ENCODE data around the gene PI4K2A. TPM values are rescaled to one million over a fixed set of nuclear protein-coding genes. Genes with fewer than 3 reads are reported as not detected.

PI4K2A gene
- total and polyA plus RNA-seq, 2 donors (not counting 3 experiments of a cell fraction or from before 2014, with no cell fraction given): 20.4 to 24.6 TPM

GRCh38 chr10:97607095-97607636 is 33.3 kb upstream of the PI4K2A start:
- DNase-seq (ENCODE audit: low read depth, low spot score) (no peak), FAIRE-seq (no peak)
- Histone ChIP-seq H3K9ac (replicated peaks; ENCODE audit: extremely low read depth, insufficient read depth, low read length) (no peak overlapping the region), H3K9me1 (replicated peaks; ENCODE audit: control insufficient read depth, extremely low read depth, insufficient read depth, low read length) (no peaks in the 10 kb centered on the region), H3K27ac (ENCODE audit: insufficient read depth, low read depth, low read length) (no peak overlapping the region), H3K27me3 (ENCODE audit: control insufficient read depth in 2 of 2, insufficient read depth in 2 of 2, low read length in 2 of 2) (no peaks in the 10 kb centered on the region), H3K4me2 (ENCODE audit: insufficient read depth, low read length) (no peak overlapping the region), H3K4me1 (ENCODE audit: control insufficient read depth, extremely low read depth, insufficient read depth, low read length) (no peaks in the 10 kb centered on the region), H3K36me3 (ENCODE audit: control insufficient read depth in 2 of 2, extremely low read depth in 1 of 2, insufficient read depth in 2 of 2, low read length in 2 of 2) (no peaks in the 10 kb centered on the region), H2AFZ (ENCODE audit: low read depth, low read length) (no peak overlapping the region), H3K9me3 (replicated peaks; ENCODE audit: control insufficient read depth, insufficient read depth, low read length) (no peaks in the 10 kb centered on the region), H4K20me1 (replicated peaks; ENCODE audit: control insufficient read depth, extremely low read depth, insufficient read depth, low read length) (no peaks in the 10 kb centered on the region), H3K4me3 (replicated peaks in 1 of 3; ENCODE audit: insufficient read depth in 1 of 3, low read depth in 1 of 3, low read length in 3 of 3) (no peak overlapping the region), H3K79me2 (ENCODE audit: control insufficient read depth, insufficient read depth, low read length) (no peaks in the 10 kb centered on the region)
- no peak for TF ChIP-seq MAX (IDR thresholded peaks at IDR 0.05; ENCODE audit: insufficient read depth, insufficient read length)
- TF ChIP-seq, protein P1, sequence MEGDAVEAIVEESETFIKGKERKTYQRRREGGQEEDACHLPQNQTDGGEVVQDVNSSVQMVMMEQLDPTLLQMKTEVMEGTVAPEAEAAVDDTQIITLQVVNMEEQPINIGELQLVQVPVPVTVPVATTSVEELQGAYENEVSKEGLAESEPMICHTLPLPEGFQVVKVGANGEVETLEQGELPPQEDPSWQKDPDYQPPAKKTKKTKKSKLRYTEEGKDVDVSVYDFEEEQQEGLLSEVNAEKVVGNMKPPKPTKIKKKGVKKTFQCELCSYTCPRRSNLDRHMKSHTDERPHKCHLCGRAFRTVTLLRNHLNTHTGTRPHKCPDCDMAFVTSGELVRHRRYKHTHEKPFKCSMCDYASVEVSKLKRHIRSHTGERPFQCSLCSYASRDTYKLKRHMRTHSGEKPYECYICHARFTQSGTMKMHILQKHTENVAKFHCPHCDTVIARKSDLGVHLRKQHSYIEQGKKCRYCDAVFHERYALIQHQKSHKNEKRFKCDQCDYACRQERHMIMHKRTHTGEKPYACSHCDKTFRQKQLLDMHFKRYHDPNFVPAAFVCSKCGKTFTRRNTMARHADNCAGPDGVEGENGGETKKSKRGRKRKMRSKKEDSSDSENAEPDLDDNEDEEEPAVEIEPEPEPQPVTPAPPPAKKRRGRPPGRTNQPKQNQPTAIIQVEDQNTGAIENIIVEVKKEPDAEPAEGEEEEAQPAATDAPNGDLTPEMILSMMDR (IDR thresholded peaks at IDR 0.05; ENCODE audit: extremely low read depth in 1 of 2, insufficient read depth in 1 of 2, low read depth in 1 of 2, low read length in 2 of 2): no peak
- no peak for TF ChIP-seq FOS (IDR thresholded peaks at IDR 0.05; ENCODE audit: borderline replicate concordance, insufficient read depth, low read length)
- TF ChIP-seq MYC (IDR thresholded peaks at IDR 0.05; ENCODE audit: low read depth, low read length): no peak
- TF ChIP-seq GATA2 (IDR thresholded peaks at IDR 0.05; ENCODE audit: insufficient read depth, insufficient read length, low read depth, low read length): no peak
- TF ChIP-seq POLR2AphosphoS5 (IDR thresholded peaks at IDR 0.05; ENCODE audit: insufficient read depth, low read depth, low read length): no peak
- no peak for TF ChIP-seq POLR2A (IDR thresholded peaks at IDR 0.05; ENCODE audit: low read depth, low read length)
- TF ChIP-seq EZH2 (IDR thresholded peaks at IDR 0.05; ENCODE audit: borderline replicate concordance, low read depth, low read length, severe bottlenecking): no peak
- TF ChIP-seq JUN (IDR thresholded peaks at IDR 0.05; ENCODE audit: borderline replicate concordance, insufficient read depth, insufficient read length, low read depth): no peak
- ChIA-PET CTCF (interaction anchor here (2.2 kb wide), 1 partner anchor 35 kb away, joined by 14 read pairs; the partner anchor contains the start of gene ANKRD2), POLR2A (no interaction called here)
- intact Hi-C loops (cut with micrococcal nuclease): no loop called here
- no TSS peak for BruUV-seq (replicated peaks)
- dilution Hi-C loops (cut with MboI; ENCODE audit: extremely low pct_ligation_motif_present, low sequenced_read_pairs): no loop called here

All from endothelial cell of umbilical vein (primary cell).